Left renal pelvis (tissue), 4 donors: ENCODE measurements around the gene TRUB1. TPM values are rescaled to one million over a fixed set of nuclear protein-coding genes. Genes with fewer than 3 reads are reported as not detected.
"Not testable (repeated sequence)": the region's sequence is repeated elsewhere in the genome, so short reads cannot be mapped to it uniquely, and the experiment has no call there.

Source experiments
- DNase-seq, 4 donors: peaks; one replicate each; pipeline ENCODE4 v3.0.0-alpha.2; 2013; ENCODE audit warnings: low read depth in 4 of 4, low spot score in 3 of 4
- polyA plus RNA-seq, 4 donors: library from polyadenylated mRNA; unstranded; fragments of 120-200 nt; gene quantifications; one replicate each; pipeline ENCODE4 v1.2.1, GENCODE V29; 2013; ENCODE audit not compliant: insufficient read length in 4 of 4

TRUB1 gene
- polyA plus RNA-seq, 4 donors = 28.0 to 49.3 (median 35.7) TPM

DNA sequence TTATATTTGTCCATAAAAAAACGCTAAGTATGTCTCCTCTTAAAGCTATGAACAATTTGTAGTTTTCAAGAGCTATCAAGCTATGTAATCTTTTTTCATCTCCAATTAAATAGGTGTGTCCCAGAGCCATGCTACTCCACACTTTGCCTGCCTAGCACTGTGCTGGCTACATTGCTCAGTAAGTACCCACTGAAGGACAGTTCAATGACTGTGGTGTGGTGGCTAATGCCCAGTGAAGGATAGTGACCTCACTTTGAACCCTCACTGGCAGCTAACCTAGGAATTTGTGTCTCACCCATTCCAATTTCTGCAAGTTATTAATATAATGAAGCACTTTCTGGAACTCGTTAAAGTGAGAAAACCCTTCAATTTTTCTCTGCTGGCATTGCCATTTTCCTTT is 14.4 kb upstream of the TRUB1 start:
- DNase-seq = no peak

DNA sequence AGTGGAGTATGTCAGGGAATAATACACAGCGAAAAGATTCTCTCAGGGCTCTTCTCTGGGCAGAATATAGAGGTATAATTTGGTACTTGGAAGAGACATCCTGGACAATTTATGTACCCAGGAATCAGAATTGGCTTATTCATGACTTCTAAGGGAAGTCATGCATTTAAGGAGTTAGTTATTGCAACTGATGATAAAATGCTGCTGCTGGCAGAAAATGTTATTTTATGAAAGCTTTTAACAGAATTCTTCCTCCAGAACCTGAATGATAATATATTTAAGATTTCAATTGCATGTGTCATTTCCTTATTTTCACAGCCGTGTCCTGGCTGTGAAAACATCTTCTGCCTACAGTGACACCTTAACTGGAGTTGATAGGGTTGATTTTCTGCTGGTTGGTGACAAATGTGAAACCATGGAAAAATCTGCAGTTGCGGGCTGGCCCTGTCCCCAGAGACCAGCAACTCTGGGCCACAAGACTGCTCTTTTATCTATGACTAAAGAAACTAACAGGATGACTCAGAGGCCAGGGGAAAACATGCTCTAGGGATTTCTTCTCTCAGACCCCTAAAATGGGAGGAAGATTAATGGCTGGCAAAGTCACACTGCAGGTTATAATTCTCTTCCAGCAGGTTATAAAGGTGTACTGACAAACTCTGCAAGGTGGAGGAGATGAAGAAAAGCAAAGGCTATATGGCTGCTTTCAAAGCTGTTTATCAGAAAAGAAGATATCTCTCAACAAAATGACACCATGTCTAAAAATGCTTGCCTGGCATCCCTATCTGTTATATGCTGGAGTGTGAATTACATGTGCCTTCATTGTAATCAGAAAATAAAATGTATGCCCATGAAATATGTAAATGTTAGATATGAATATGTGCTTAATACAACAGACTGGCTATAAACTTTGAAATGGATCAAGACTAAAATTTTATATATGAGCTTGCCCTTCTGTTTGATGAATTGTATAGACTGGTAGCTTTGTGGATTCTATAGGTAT is 12.1 kb upstream of the TRUB1 start:
- DNase-seq = no peak

DNA sequence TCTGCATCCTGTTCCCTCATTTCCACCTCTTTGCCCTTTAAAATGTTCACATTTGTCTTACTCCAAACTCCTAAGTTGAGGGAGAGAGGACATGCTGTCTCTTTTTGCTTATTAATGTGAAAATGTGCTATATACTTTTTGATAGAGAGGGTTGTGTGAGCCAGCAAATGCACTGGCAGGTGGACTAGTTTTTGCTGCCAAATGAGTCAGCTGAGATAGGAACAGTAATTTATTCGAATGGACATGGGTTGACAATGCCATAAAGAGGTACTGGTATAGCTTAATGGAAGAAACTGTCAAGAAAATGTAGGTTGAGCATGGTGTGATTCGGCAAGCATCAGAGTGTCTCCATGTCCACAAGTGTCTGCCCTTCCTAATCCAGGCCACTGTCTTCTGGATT is 9.2 kb upstream of the TRUB1 start:
- no peak for DNase-seq

DNA sequence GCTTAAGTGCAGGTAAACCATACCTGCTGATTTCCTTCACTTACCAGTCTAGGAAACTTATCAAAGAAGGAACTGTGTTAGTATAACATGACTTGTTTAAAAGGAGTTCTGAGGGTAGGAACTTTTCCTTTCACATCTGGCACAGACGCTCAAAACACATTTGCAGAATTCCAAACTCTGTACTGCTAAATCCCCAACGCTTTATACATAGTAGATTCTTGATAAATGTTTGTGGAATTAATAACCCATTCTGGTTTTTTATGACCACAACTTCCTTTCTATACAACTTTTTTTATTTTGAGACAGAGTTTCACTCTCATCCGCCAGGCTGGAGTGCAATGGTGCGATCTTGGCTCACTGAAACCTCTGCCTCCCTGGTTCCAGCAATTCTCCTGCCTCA is 7.7 kb upstream of the TRUB1 start:
- DNase-seq = no peak

DNA sequence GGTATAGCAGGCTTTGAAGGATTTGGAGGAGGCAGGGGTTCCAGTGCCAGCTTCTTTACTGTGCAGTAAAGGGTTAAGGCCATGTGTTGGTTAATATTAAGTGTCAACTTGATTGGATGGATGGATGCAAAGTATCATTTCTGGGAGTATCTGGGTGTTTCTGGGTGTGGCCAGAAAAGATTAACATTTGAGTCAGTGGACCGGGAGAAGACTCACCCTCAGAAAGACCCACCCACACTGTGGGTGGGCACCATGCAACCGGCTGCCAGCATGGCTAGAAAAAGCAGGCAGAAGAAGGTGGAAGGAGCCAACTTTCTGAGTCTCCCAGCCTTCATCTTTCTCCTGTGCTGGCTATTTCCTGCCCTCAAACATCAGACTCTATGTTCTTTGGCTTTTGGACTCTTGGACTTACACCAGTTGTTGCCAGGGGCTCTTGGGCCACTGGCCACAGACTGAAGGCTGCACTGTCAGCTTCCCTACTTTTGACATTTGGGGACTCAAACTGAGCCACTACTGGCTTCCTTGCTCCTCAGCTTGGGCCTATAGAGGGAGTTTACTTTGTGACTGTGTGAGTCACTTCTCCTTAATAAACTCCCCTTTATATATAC is 6.8 kb upstream of the TRUB1 start:
- no peak for DNase-seq

DNA sequence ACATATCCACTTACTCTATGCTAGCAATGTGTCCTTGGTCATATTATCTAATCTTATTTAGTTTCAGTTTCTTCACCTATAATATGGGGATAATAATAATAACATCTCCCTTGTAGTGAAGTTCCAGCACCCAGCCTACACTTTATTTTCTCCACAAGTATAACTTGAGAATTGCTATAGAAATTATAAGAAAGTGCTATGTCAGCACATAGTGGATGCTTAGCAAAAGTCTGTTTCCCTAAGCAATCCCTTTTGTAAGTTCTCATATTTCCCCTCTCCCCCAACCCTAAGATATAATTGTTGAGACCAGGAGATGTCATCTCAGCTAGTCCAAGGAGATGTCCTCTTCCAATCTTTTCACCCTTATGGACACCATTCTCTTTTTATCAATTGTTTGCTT is 5.8 kb upstream of the TRUB1 start:
- no peak for DNase-seq

DNA sequence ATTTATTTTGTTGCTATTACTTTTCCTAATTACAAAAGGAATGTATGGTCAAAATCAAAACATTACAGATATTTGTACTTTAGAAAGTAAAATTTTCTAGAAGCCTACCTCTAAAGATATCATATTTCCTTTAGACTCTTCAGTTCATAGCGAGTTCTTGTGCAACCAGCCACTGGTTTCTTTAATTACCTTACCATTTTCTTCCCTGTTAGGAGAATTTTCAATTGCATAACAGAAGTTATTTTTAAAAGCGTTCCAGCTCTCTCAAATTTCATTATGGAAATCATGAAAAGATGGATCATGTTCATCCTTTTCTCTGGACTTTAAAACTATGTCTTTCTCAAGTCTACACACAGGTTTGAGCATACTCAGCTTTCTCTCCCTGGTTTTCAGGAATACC is 5.0 kb upstream of the TRUB1 start:
- no peak for DNase-seq

DNA sequence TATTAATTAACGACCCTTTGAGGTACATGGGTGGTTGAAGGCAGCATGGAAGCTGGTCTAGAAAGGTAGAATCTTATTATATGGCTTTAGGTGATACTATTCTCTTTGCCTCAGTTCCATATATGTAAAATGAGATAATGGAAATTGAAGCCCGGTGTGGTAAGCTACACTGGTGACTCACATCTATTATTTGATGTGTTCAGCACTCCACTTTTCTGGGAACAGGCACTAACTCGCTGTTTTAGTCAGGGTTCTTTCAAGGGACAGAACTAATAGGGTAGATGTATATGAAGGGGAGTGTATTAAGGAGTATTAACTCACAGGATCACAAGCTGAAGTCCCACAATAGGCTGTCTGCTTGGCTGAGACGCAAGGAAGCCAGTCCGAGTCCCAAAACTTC is 4.4 kb upstream of the TRUB1 start:
- DNase-seq = no peak

DNA sequence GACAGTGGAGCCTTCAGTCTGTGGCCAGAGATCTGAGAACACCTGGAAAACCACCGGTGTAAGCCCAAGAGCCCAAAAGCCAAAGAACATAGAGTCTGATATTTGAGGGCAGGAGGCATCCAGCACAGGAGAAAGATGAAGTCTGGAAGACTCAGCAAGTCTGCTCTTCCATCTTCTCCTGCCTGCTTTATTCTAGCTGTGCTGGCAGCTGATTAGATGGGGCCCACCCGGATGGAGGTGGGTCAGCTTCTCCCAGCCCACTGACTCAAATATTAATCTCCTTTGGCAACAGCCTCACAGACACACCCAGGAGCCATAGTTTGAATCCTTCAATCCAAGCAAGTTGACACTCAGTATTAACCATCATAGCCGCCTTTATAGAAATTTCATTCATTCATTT is 4.0 kb upstream of the TRUB1 start:
- not testable (repeated sequence) for DNase-seq

DNA sequence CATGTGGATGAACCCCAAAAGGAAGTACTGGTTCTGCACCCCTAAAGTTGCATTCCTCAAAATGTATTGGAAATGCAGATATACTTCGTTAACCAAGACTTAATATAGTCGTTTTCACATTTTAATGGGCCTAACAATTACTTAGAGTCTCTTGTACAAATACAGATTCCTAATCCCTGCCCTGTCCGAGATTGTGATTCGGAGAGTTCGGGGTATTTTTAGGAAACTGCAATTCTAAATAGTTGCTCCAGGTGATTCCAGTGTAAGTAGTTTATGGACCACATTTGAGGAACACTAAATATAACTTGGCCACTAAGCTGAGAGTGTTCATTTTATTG is 830 bp downstream of the TRUB1 start:
- no peak for DNase-seq

DNA sequence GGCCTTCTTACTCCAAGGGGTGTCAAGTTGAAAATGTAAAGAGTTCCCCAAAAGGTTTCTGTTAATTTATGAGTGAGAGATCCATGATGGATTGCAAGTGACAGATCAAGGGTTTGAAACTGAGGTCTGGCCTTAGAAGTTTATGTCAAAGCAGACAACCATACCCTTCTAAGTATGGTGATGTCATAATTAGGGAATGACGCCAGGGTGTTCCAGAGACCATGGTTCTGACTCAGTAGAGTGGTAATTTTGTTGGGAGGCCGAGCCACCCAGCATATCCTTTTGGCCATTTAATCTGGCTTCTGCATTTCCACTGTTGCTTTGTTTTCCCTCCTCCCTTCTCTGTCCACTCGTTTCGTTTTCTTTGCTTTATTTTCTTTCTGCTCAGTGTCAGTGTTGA is 2.7 kb downstream of the TRUB1 start:
- DNase-seq = no peak

DNA sequence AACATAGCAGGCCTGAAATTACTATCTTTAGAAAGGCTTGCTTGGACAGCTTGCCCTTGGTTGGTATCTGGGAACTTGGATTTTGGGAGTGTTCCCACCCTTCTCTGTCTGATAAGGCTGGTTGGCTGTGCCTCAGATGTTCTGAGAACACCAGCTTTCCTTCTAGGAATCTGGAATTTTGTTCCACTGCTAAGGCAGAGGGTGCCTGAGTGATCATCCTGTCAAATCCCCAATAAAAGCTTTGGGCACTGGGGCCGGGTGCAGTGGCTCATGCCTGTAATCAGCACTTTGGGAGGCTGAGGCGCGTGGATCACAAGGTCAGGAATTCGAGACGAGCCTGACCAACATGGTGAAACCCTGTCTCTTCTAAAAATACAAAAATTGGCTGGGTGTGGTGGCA is 5.0 kb downstream of the TRUB1 start:
- DNase-seq = no peak

DNA sequence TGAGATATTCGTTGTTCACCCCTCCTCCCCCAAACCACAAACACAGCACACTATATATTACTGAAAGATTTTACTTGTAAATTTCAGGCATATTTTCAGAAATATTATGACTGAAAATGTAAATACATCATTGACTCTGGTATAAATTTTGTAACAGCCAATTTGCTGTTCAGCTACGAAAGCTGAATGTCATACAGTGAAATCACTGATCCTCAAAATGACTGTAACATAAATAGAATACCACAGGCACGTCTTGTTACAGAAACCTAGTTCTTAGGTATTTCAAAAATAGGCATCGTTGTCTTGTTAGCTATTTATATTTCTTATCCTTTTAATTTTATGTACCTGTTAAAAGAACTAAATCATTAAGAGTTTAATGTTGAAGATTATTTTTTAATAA is 15.1 kb downstream of the TRUB1 start:
- no peak for DNase-seq

DNA sequence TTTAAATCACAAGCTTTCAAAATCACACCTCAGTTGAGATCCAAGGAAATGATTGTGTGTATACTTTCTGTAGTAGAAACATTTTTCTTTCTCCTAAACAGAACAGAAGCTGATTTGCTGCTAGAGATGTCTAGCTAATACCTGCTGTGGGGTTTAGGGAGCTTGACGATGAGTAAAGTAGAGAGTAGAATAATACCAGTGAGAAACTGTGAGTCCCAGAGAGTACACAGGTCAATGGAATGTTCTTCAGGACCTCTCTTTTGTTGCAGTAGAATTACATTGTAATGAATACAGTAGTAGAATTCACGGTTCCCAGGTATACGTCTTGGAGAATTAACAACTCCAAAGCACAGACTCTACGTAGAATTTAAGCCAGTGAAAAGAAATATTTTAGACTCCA is 18.0 kb downstream of the TRUB1 start:
- DNase-seq = no peak

DNA sequence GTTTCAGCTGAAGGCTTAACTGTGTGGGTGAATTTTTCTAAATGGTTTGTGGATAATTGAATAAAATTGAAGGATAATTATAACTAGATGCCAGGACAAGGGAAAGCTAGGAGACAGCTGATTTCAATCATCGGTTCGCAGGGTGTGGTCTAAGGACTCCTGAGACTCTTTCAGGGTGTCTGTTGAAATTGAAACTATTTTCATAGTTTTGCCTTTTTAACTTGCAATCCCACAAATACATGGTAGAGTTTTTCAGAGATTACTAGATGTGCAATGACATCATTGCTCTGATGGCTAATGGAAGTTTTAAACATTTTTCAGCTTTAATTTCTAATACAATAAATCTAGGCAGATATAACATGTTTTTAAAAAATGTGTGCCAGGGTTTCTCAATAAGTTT is 18.5 kb downstream of the TRUB1 start:
- no peak for DNase-seq

DNA sequence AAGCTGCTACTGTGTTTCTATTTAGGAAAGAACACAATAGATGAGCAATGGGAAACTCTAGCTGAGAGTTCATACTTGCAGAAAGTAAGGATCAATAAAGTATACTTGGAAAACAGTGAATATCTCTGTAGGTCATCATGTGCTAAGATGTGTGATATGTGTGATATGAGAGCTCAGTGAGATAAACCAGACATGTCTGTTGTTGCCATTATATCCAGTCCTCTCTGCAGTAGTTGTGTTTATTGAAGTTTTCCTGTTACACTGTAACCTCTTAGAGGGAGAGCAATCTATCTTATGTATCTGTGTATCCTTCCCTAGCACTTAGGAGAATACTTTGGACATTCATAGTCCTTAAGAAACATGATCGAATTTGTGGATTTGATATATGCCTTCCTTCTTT is 19.1 kb downstream of the TRUB1 start:
- no peak for DNase-seq

DNA sequence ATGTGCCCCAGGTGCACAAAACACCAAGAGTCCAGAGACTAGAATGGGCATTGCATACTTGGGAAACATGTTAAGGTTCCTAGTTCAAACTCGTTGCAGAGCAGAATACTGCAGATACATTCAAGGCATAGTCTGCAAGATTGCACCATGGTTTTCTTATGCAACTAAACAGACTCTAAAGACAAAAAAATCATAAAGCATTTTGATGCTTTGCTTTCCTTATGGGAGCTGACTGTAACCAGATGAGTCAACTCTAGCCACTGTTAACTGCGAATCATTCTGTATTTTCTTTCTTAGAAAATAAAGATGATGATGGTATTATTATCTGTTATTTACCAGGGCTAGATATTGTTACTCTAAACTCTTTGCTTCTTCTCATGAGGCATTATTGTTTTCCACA is 19.7 kb downstream of the TRUB1 start:
- no peak for DNase-seq

DNA sequence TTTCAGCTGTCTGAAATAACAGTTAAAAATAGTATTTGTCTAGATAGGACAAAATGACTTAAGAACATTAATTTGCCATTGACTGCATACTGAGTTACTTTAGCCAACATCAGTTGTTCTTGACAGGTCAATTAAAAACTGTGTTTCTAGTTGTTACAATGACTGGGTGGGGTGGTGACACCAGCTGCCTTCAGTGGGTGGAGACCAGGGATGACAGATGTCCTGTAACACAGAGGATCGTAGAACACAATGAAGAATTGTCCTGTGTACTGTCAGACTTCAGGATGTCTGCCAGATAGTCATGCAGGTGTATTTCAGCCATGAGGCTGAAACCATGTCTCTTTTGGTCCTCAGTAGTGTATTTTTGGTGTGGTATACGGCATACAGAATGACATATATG is 24.4 kb downstream of the TRUB1 start:
- no peak for DNase-seq

DNA sequence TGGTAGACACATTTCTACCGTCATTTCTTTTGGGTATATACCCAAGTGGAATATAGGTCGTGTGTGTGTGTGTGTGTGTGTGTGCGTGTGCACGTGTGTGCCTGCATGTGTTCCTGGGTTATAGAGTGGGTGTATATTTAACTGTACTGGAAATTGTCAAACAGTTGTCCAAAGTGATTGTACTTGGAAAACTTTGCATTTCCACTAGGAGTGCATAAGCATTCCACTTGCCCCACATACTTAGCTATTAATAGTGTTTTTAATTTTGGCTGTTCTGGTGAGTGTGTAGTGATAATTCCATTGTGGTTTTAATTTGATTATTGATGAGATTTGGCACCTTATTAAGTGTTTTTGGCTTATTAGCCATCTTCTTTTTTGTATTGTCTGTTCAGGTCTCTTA is 25.9 kb downstream of the TRUB1 start:
- DNase-seq = no peak

DNA sequence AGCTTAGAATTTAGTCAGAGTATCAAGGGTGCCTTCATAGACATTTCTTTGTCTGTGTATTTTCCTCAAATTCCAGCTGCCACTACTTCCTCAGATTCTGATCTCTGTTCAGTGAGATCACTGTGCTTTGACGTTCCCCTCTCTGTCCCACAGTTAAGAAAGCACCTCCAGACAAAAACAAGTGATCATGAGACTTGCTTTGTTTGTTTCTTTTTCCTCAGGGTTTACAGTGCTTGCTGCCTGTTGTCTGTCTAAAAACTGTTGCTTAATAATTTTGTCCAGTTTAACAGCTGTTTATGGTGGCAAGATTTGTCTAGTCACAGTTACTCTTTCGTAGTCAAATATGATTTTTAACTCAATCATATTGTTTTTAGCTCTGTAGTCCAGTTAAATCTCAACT is 29.1 kb downstream of the TRUB1 start:
- DNase-seq = no peak

DNA sequence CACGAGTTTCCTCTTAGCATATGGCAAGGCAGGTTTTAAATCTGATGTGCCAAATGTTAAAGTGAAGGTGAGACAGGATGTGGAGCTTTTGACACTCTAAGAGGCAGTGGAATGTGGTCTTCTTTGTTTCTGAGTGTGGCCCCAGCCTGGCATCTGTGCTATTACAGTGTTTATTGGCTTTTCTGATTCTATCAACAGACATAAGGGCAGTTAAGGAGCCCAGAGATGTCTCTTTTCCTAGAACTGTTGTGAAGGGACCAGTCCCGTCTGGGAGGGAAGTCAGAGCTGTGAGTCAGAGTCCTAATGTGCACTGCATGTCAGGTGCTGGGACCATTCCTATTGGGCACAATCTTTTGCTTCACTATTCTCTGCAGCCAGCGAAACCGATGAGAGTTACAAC is 32.5 kb downstream of the TRUB1 start:
- no peak for DNase-seq

DNA sequence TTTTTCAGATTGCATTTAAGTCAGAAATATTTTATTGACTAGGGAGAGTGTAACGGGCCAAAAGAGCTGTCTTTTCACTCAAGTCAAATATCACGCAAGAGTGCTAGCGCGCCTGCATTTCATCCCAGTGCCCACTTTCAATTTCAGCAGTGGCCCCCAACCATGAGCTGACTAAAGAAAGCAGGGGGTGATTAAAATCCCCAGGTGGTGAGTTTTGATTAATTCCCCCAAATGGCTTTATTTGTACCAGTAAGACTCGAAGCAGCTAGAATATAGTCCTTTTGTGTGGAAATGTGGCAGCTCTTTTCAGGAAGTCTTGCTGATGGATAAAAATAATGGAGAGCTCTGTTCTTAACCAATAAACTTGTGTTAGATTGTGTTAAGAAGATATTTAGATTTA is 35.3 kb downstream of the TRUB1 start:
- DNase-seq = no peak
